ENCODE data around the gene GPS1. TPM values are rescaled to one million over a fixed set of nuclear protein-coding genes. Genes with fewer than 3 reads are reported as not detected.

The GPS1 gene
- total RNA-seq, 1 donor: 93.7 TPM

- Histone ChIP-seq H4K20me1 (ENCODE audit: insufficient read depth, low read length) (peaks cover 4% of the 10 kb centered on the region), H3K27ac (ENCODE audit: low read depth, low read length) (no peak overlapping the region), H3K4me1 (ENCODE audit: insufficient read depth, low read length) (peaks cover 12% of the 10 kb centered on the region), H3K27me3 (ENCODE audit: insufficient read depth, low read length) (no peaks in the 10 kb centered on the region), H3K9me3 (ENCODE audit: low read depth, low read length) (no peaks in the 10 kb centered on the region), H3K4me2 (ENCODE audit: insufficient read depth, low read length) (no peak overlapping the region), H3K79me2 (ENCODE audit: insufficient read depth, low read length) (peaks cover 40% of the 10 kb centered on the region), H3K36me3 (ENCODE audit: insufficient read depth, low read length) (peaks cover 35% of the 10 kb centered on the region), H2AFZ (ENCODE audit: low read length) (no peak overlapping the region), H3K4me3 (ENCODE audit: insufficient read depth, low read length) (no peak overlapping the region)
- peak; percentile 86 for DNase-seq (ENCODE audit: insufficient read length, low spot score, missing footprints)
- TF ChIP-seq CTCF (IDR thresholded peaks at IDR 0.05; ENCODE audit: extremely low read depth, low read depth, low read length): no peak
Measured at GRCh38 chr17:82049106-82049505, 2.6 kb upstream of the GPS1 start.

- DNase-seq (ENCODE audit: insufficient read length, low spot score, missing footprints): peak; percentile 73
- H3K9me3 ChIP-seq (ENCODE audit: low read depth, low read length): no peaks in the 10 kb centered on the region
- H3K27me3 ChIP-seq (ENCODE audit: insufficient read depth, low read length): no peaks in the 10 kb centered on the region
- H4K20me1 ChIP-seq (ENCODE audit: insufficient read depth, low read length): peaks cover 4% of the 10 kb centered on the region
- H3K4me3 ChIP-seq (ENCODE audit: insufficient read depth, low read length): no peak overlapping the region
- peaks cover 44% of the 10 kb centered on the region for H3K79me2 ChIP-seq (ENCODE audit: insufficient read depth, low read length)
- peaks cover 12% of the 10 kb centered on the region for H3K4me1 ChIP-seq (ENCODE audit: insufficient read depth, low read length)
- H3K4me2 ChIP-seq (ENCODE audit: insufficient read depth, low read length): no peak overlapping the region
- no peak for TF ChIP-seq CTCF (IDR thresholded peaks at IDR 0.05; ENCODE audit: extremely low read depth, low read depth, low read length)
- H2AFZ ChIP-seq (ENCODE audit: low read length): no peak overlapping the region
- peaks cover 39% of the 10 kb centered on the region for H3K36me3 ChIP-seq (ENCODE audit: insufficient read depth, low read length)
- H3K27ac ChIP-seq (ENCODE audit: low read depth, low read length): no peak overlapping the region
Measured at GRCh38 chr17:82049521-82049971, 2.2 kb upstream of the GPS1 start.

GRCh38 chr17:82050152-82050760 lies 1.4 kb upstream of the GPS1 start:
- Histone ChIP-seq H3K4me2 (ENCODE audit: insufficient read depth, low read length) (peak overlapping the region; percentile 69), H3K27me3 (ENCODE audit: insufficient read depth, low read length) (no peaks in the 10 kb centered on the region), H3K79me2 (ENCODE audit: insufficient read depth, low read length) (peaks cover 46% of the 10 kb centered on the region), H3K4me1 (ENCODE audit: insufficient read depth, low read length) (peaks cover 12% of the 10 kb centered on the region), H2AFZ (ENCODE audit: low read length) (peak overlapping the region; percentile 17), H4K20me1 (ENCODE audit: insufficient read depth, low read length) (peaks cover 4% of the 10 kb centered on the region), H3K36me3 (ENCODE audit: insufficient read depth, low read length) (peaks cover 45% of the 10 kb centered on the region), H3K9me3 (ENCODE audit: low read depth, low read length) (no peaks in the 10 kb centered on the region), H3K27ac (ENCODE audit: low read depth, low read length) (peak overlapping the region; percentile 7), H3K4me3 (ENCODE audit: insufficient read depth, low read length) (peak overlapping the region; percentile 91)
- DNase-seq (ENCODE audit: insufficient read length, low spot score, missing footprints): peak; percentile 84
- no peak for TF ChIP-seq CTCF (IDR thresholded peaks at IDR 0.05; ENCODE audit: extremely low read depth, low read depth, low read length)

GRCh38 chr17:82050761-82051641 lies 697 bp upstream of the GPS1 start:
- peaks cover 46% of the 10 kb centered on the region for H3K79me2 ChIP-seq (ENCODE audit: insufficient read depth, low read length)
- peak overlapping the region; percentile 17 for H2AFZ ChIP-seq (ENCODE audit: low read length)
- peak overlapping the region; percentile 69 for H3K4me2 ChIP-seq (ENCODE audit: insufficient read depth, low read length)
- peak overlapping the region; percentile 91 for H3K4me3 ChIP-seq (ENCODE audit: insufficient read depth, low read length)
- H3K36me3 ChIP-seq (ENCODE audit: insufficient read depth, low read length): peaks cover 45% of the 10 kb centered on the region
- H3K27ac ChIP-seq (ENCODE audit: low read depth, low read length): peak overlapping the region; percentile 7
- TF ChIP-seq CTCF (IDR thresholded peaks at IDR 0.05; ENCODE audit: extremely low read depth, low read depth, low read length): no peak
- H4K20me1 ChIP-seq (ENCODE audit: insufficient read depth, low read length): peaks cover 4% of the 10 kb centered on the region
- peaks cover 12% of the 10 kb centered on the region for H3K4me1 ChIP-seq (ENCODE audit: insufficient read depth, low read length)
- H3K9me3 ChIP-seq (ENCODE audit: low read depth, low read length): no peaks in the 10 kb centered on the region
- H3K27me3 ChIP-seq (ENCODE audit: insufficient read depth, low read length): no peaks in the 10 kb centered on the region
- peak; percentile 96 for DNase-seq (ENCODE audit: insufficient read length, low spot score, missing footprints)

All from osteoblast (primary cell).